Measurements from ENCODE around the gene TTC39B. TPM values are rescaled to one million over a fixed set of nuclear protein-coding genes. Genes with fewer than 3 reads are reported as not detected.

Gene TTC39B
- total and polyA plus RNA-seq, 2 of the 8 experiments (the other 6 are each of a cell fraction or from before 2014, with no cell fraction given), result 1.6 to 10.9 TPM

DNA sequence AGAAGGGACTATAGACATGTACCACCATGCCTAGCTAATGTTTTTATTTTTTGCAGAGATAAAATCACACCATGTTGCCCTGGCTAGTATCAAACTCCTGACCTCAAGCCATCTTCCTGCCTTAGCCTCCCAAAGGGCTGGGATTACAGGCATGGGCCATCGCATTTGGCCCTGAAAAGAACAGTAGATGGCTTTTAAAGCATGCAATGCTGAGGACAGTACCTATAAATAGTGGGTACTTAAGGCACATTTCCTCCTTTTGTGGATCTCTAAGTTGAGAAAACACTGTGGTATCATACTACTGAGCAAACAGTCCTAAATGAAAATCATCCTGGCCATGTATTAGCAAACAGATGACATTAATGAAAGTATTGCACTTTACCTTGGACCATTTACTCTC is 119.4 kb downstream of the TTC39B start (continued):
- TF ChIP-seq PHF8 (conservative IDR thresholded peaks at IDR 0.05; ENCODE audit: low read depth, low read length), result no peak
- no peak for TF ChIP-seq RFX5 (IDR thresholded peaks at IDR 0.05; ENCODE audit: borderline replicate concordance, low read depth, low read length)
- TF ChIP-seq USF2 (IDR thresholded peaks at IDR 0.05; ENCODE audit: low read length), result no peak
- TF ChIP-seq SP1 (IDR thresholded peaks at IDR 0.05; ENCODE audit: low read depth, low read length), result no peak

Data from H1 (cell line).